A549 treated with AZD2906 at 1 μM for 4 hours (cell line): ENCODE results near the gene DEFB131A. TPM values are rescaled to one million over a fixed set of nuclear protein-coding genes. Genes with fewer than 3 reads are reported as not detected.

Source experiments
- total RNA-seq: library from RNA; stranded (reverse); fragments of 200-300 nt; extraction: Qiagen RNA extraction; gene quantifications from 5 replicates; pipeline ENCODE4 v1.2.3, GENCODE V29; 2022

The DEFB131A gene, protein sequence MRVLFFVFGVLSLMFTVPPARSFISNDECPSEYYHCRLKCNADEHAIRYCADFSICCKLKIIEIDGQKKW
- total RNA-seq, result not detected in 5 replicates

DNA sequence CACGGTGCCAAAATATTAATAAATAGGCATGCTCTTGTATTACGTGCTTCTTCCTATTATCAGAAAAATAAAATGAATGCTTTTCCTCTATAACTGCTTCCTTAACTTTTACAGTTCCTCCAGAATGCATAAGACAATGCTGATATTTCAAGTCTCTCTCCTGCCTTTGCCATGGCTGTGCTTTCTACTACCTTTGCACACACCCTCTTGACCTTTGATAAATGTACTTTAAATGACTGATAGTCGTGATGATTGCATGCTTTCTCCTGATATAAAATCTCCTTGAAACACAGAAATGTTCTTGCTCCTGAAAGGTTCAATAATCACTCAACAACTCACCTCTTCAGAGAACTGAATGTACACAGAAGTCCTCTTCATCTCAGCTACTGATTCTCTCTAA lies at the start of gene DEFB131A:
DEFB131A (plus strand) TSS at position 301 of the 400 bp plus-strand sequence. CDS start 120 bp downstream, outside the sequence.

Other genes with a start within 250 kb of the DEFB131A start
- not detected in 5 replicates for gene USP17L10, start 233.8 kb upstream of the DEFB131A start, total RNA-seq
- not detected in 5 replicates for gene USP17L11, start 229.0 kb upstream of the DEFB131A start, total RNA-seq
- not detected in 5 replicates for gene USP17L12, start 224.3 kb upstream of the DEFB131A start, total RNA-seq
- gene USP17L13, start 219.5 kb upstream of the DEFB131A start, total RNA-seq, result not detected in 5 replicates
- 0.03 TPM in 1 of 5 replicates, not detected in the others for gene USP17L15, start 210.0 kb upstream of the DEFB131A start, total RNA-seq
- not detected in 5 replicates for gene USP17L17, start 200.5 kb upstream of the DEFB131A start, total RNA-seq
- gene USP17L18, start 195.8 kb upstream of the DEFB131A start, total RNA-seq, result not detected in 5 replicates
- gene USP17L19, start 191.0 kb upstream of the DEFB131A start, total RNA-seq, result not detected in 5 replicates
- gene USP17L20, start 186.3 kb upstream of the DEFB131A start, total RNA-seq, result not detected in 5 replicates
- gene USP17L21, start 181.5 kb upstream of the DEFB131A start, total RNA-seq, result not detected in 5 replicates
- not detected in 5 replicates for gene USP17L22, start 176.8 kb upstream of the DEFB131A start, total RNA-seq
- gene USP17L24, start 119.2 kb upstream of the DEFB131A start, total RNA-seq, result not detected in 5 replicates
- not detected in 5 replicates for gene USP17L25, start 114.5 kb upstream of the DEFB131A start, total RNA-seq
- not detected in 5 replicates for gene USP17L26, start 109.8 kb upstream of the DEFB131A start, total RNA-seq
- not detected in 5 replicates for gene USP17L5, start 105.0 kb upstream of the DEFB131A start, total RNA-seq
- gene USP17L27, start 100.3 kb upstream of the DEFB131A start, total RNA-seq, result not detected in 5 replicates
- gene USP17L28, start 95.5 kb upstream of the DEFB131A start, total RNA-seq, result not detected in 5 replicates
- not detected in 5 replicates for gene USP17L29, start 90.8 kb upstream of the DEFB131A start, total RNA-seq
- not detected in 5 replicates for gene USP17L30, start 81.3 kb upstream of the DEFB131A start, total RNA-seq